Tibial nerve (tissue), 4 donors: ENCODE data around the gene FXYD5. TPM values are rescaled to one million over a fixed set of nuclear protein-coding genes. Genes with fewer than 3 reads are reported as not detected.

Source experiments
- DNase-seq, 2 donors: peaks; one replicate each; pipeline ENCODE4 v3.0.0-alpha.2; 2019; ENCODE audit warnings: low spot score in 2 of 2
- H3K27ac ChIP-seq, 4 donors: fragments of 200-600 bp; sonication (generic) in 3 of 4; one replicate each; pipeline ENCODE4 v1.5.1; 2017 to 2019; ENCODE audit warnings: mild to moderate bottlenecking in 1 of 4
- H3K27me3 ChIP-seq, 2 donors: fragments of 200-600 bp; sonication (generic) in 1 of 2; one replicate each; pipeline versions ENCODE4 v1.5.1 to v1.6.0; 2017 to 2019
- H3K36me3 ChIP-seq, 3 donors: fragments of 200-600 bp; sonication (generic); one replicate each; pipeline ENCODE4 v1.5.1; 2018 to 2019
- H3K4me1 ChIP-seq, 4 donors: fragments of 200-600 bp; sonication (generic) in 3 of 4; one replicate each; pipeline ENCODE4 v1.5.1; 2017 to 2019
- H3K4me3 ChIP-seq, 4 donors: fragments of 200-600 bp; sonication (generic) in 3 of 4; one replicate each; pipeline ENCODE4 v1.5.1; 2017 to 2019; ENCODE audit warnings: mild to moderate bottlenecking in 1 of 4, moderate library complexity in 1 of 4
- H3K9me3 ChIP-seq, 4 donors: fragments of 200-600 bp; sonication (generic) in 3 of 4; one replicate each; pipeline ENCODE4 v1.5.1; 2017 to 2019
- EP300 ChIP-seq, 2 donors: sonication (generic); formaldehyde crosslinking; IDR thresholded peaks; one replicate each; pipeline ENCODE4 v1.6.1; 2017; ENCODE audit warnings: antibody characterized with exemption in 2 of 2, mild to moderate bottlenecking in 1 of 2
- POLR2A ChIP-seq, 2 donors: fragments of 450-650 bp; IDR thresholded peaks; one replicate each; pipeline ENCODE4 v1.6.1; 2017; ENCODE audit warnings: antibody characterized with exemption in 2 of 2, mild to moderate bottlenecking in 2 of 2, moderate library complexity in 2 of 2
- WGBS, 2 donors: methylation state at CpG; one replicate each; pipeline ENCODE4 v1.1.5; 2018; 5-methylcytosine and 5-hydroxymethylcytosine counted together
- total RNA-seq, 4 donors: library from RNA; depleted of rRNA; stranded (reverse); fragments of >200 nt; gene quantifications; one replicate each; pipeline ENCODE4 v1.1.0, GENCODE V29; 2016
- TF ChIP-seq, protein P1 (sequence below), 5 experiments: fragments of 200-600 bp in 3 of 5; fragments of 450-650 bp in 2 of 5; sonication (generic) in 3 of 5; IDR thresholded peaks; one replicate each; pipeline ENCODE4 v1.5.1; 2016 to 2019; ENCODE audit warnings: antibody characterized with exemption in 5 of 5, mild to moderate bottlenecking in 3 of 5, moderate library complexity in 2 of 5

FXYD5 gene
- total RNA-seq, 4 donors from 2014 or later = 19.9 to 53.4 (median 37.5) TPM

GRCh38 chr19:35114353-35115176, 40.0 kb upstream of the FXYD5 start:
- Histone ChIP-seq H3K36me3 (no peaks in the 10 kb centered on the region), H3K27me3 (no peaks in the 10 kb centered on the region), H3K9me3 (no peaks in the 10 kb centered on the region), H3K4me3 (peak overlapping the region; percentile 5 to 46 (median 29)), H3K27ac (peak overlapping the region; percentile 82 to 99 (median 90)), H3K4me1 (peaks cover 0 to 93% (median 17%) of the 10 kb centered on the region in 4 donors)
- TF ChIP-seq POLR2A (IDR thresholded peaks at IDR 0.05) = peak in 1 of 2 donors; percentile 19
- TF ChIP-seq, protein P1, sequence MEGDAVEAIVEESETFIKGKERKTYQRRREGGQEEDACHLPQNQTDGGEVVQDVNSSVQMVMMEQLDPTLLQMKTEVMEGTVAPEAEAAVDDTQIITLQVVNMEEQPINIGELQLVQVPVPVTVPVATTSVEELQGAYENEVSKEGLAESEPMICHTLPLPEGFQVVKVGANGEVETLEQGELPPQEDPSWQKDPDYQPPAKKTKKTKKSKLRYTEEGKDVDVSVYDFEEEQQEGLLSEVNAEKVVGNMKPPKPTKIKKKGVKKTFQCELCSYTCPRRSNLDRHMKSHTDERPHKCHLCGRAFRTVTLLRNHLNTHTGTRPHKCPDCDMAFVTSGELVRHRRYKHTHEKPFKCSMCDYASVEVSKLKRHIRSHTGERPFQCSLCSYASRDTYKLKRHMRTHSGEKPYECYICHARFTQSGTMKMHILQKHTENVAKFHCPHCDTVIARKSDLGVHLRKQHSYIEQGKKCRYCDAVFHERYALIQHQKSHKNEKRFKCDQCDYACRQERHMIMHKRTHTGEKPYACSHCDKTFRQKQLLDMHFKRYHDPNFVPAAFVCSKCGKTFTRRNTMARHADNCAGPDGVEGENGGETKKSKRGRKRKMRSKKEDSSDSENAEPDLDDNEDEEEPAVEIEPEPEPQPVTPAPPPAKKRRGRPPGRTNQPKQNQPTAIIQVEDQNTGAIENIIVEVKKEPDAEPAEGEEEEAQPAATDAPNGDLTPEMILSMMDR (IDR thresholded peaks at IDR 0.05) = peak; percentile 97 to 100 (median 99)
- TF ChIP-seq EP300 (IDR thresholded peaks at IDR 0.05) = peak in 1 of 2 donors; percentile 64
- WGBS, 2 donors = 6 to 8% methylated on average over 23 of the region's 23 CpGs
- DNase-seq = peak; percentile 75 to 93

DNA sequence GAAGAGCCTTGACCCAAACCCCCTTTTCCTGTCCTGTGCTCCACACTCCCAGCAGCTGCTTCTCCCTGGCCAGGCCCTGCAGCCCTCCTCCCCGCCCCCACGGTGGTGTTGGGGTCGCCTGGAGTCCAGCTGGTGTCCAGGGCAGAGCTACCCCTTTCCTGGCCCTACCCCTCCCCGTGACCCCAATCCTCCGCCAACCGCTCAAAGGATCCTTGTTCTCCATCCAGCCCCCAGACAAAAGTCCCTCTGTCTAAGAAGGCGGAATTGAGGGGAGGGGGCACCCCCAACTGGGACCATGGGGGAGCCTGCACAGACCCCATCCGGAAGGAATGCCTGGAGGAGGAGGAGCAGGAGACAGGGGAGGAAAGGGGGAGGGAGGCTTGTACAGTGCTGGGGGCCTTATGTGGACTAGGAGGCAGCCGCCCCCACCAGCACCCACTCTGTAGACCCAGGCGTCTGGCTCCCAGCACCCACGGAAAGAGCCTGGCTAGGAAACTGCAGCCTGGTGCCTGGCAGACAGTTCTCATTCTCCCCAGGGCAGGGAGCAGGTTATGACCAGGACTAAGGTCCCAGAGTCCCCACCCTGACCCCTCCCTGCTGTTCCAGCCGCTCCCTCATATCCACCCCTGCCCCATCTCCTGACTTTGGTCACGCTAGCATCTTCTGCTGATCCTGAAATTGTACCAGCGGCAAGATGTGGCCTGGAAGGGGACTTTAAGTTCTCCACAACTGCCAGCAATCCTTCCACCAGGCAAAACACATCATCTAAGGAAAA, 39.2 kb upstream of the FXYD5 start, which contains the start of gene FXYD3:
TSS of gene FXYD3 (plus strand) at position 647 of the 775 bp plus-strand sequence. CDS start 3,554 bp downstream, outside the sequence.
- DNase-seq = no peak
- Histone ChIP-seq H3K36me3 (no peaks in the 10 kb centered on the region), H3K27ac (peak within 1 kb of the TSS; percentile 82 to 99 (median 90)), H3K4me3 (peak within 1 kb of the TSS; percentile 26 to 46 (median 32)), H3K9me3 (no peaks in the 10 kb centered on the region), H3K27me3 (no peaks in the 10 kb centered on the region), H3K4me1 (peaks cover 0 to 93% (median 23%) of the 10 kb centered on the region in 4 donors)
- TF ChIP-seq, protein P1 (IDR thresholded peaks at IDR 0.05) = no peak
- TF ChIP-seq EP300 (IDR thresholded peaks at IDR 0.05) (peak in 1 of 2 donors; percentile 88), POLR2A (IDR thresholded peaks at IDR 0.05) (peak in 1 of 2 donors; percentile 6)
- 26 to 29% methylated on average over 12 to 14 of the region's 14 CpGs for WGBS, 2 donors

- Histone ChIP-seq H3K27ac (peak overlapping the region; percentile 82 to 99 (median 90)), H3K4me3 (peak overlapping the region; percentile 3 to 46 (median 32)), H3K9me3 (no peaks in the 10 kb centered on the region), H3K36me3 (no peaks in the 10 kb centered on the region), H3K4me1 (peaks cover 0 to 93% (median 29%) of the 10 kb centered on the region in 4 donors), H3K27me3 (no peaks in the 10 kb centered on the region)
- WGBS, 2 donors = 57 to 65% methylated on average over 11 to 13 of the region's 13 CpGs
- TF ChIP-seq EP300 (IDR thresholded peaks at IDR 0.05) = no peak
- TF ChIP-seq POLR2A (IDR thresholded peaks at IDR 0.05) = no peak
- TF ChIP-seq, protein P1 (IDR thresholded peaks at IDR 0.05) = no peak
- DNase-seq = no peak
Observed at GRCh38 chr19:35116072-35116801, 38.3 kb upstream of the FXYD5 start.

DNA sequence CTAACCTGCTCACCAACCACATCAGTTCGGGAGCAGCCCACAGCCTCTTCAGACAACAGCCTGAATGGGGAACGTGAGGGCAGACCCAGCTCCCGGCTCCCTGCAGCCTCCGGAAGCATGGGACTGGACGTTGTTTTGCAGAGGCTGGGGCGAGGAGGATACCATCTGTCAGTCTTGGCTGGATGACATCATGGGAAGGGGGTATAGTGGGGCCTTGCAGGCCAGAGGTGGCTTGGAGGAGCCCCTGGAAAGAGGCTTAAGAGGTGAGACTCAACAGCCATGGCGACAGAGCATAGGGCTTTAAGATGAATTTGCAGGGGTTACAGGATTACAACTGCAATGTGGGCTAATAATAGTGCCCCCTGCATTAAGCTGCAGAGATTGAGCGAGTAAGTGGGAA, 37.4 kb upstream of the FXYD5 start:
- WGBS, 2 donors = 25 to 59% methylated on average over 8 of the region's 8 CpGs
- peaks cover 0 to 93% (median 34%) of the 10 kb centered on the region in 4 donors for H3K4me1 ChIP-seq
- peak overlapping the region in 3 of 4 donors; percentile 32 to 46 (median 33) for H3K4me3 ChIP-seq
- H3K27me3 ChIP-seq = no peaks in the 10 kb centered on the region
- no peak for DNase-seq
- H3K27ac ChIP-seq = peak overlapping the region; percentile 82 to 99 (median 90)
- H3K36me3 ChIP-seq = no peaks in the 10 kb centered on the region
- TF ChIP-seq EP300 (IDR thresholded peaks at IDR 0.05) (no peak), POLR2A (IDR thresholded peaks at IDR 0.05) (no peak)
- TF ChIP-seq, protein P1 (IDR thresholded peaks at IDR 0.05) = no peak
- H3K9me3 ChIP-seq = no peaks in the 10 kb centered on the region
